COR-L47 (cell line): ENCODE results near the gene PRSS2.

Experiments used
- DNase-seq: peaks from one replicate; lab custom pipeline; 2025; lab: John Stamatoyannopoulos, UW

Gene PRSS2

DNA sequence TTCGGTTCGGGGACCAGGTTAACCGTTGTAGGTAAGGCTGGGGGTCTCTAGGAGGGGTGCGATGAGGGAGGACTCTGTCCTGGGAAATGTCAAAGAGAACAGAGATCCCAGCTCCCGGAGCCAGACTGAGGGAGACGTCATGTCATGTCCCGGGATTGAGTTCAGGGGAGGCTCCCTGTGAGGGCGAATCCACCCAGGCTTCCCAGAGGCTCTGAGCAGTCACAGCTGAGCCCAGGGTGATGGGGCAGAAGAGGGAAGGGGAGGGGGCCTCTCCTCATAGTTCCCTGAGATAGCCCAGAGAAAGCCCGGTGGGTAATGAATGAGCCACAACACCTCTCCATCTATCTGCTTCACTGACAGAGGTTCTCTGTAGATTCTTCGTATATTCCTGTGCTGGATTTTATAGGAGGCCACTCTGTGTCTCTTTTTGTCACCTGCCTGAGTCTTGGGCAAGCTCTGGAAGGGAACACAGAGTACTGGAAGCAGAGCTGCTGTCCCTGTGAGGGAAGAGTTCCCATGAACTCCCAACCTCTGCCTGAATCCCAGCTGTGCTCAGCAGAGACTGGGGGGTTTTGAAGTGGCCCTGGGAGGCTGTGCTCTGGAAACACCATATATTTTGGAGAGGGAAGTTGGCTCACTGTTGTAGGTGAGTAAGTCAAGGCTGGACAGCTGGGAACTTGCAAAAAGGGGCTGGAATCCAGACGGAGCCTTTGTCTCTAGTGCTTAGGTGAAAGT lies 16.4 kb downstream of the PRSS2 start:
- no peak for DNase-seq

DNA sequence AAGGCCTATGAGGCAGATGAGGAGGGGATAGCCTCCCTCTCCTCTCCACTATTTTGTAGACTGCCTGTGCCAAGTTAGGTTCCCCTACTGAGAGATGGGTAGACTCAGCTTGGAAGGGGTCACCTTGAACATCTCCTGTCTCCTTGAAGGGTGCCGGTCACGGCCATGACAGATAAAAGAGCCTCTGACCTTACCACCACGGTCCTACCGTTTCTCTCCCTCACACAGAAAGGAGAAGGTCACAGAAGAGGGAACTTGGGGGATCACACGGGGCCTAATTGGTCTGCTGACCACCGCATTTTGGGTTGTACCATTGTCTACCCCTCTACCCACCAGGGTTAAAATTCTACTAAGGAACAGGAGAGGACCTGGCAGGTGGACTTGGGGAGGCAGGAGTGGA lies 17.0 kb downstream of the PRSS2 start:
- DNase-seq, result no peak

DNA sequence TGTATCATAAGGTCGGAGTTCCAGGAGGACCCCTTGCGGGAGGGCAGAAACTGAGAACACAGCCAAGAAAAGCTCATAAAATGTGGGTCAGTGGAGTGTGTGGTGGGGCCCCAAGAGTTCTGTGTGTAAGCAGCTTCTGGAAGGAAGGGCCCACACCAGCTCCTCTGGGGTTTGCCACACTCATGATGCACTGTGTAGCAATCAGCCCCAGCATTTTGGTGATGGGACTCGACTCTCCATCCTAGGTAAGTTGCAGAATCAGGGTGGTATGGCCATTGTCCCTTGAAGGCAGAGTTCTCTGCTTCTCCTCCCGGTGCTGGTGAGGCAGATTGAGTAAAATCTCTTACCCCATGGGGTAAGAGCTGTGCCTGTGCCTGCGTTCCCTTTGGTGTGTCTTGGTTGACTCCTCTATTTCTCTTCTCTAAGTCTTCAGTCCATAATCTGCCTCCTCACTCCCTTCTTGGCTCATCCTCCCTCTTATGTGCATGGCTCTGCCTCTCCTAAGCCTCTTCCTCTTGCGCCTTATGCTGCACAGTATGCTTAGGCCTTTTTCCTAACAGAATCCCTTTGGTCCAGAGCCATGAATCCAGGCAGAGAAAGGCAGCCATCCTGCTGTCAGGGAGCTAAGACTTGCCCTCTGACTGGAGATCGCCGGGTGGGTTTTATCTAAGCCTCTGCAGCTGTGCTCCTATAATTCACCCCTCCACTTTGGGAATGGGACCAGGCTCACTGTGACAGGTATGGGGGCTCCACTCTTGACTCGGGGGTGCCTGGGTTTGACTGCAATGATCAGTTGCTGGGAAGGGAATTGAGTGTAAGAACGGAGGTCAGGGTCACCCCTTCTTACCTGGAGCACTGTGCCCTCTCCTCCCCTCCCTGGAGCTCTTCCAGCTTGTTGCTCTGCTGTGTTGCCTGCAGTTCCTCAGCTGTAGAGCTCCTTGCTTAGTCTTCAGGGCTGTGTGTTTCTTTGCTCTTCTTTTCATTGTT lies 17.8 kb downstream of the PRSS2 start:
- DNase-seq, result no peak

DNA sequence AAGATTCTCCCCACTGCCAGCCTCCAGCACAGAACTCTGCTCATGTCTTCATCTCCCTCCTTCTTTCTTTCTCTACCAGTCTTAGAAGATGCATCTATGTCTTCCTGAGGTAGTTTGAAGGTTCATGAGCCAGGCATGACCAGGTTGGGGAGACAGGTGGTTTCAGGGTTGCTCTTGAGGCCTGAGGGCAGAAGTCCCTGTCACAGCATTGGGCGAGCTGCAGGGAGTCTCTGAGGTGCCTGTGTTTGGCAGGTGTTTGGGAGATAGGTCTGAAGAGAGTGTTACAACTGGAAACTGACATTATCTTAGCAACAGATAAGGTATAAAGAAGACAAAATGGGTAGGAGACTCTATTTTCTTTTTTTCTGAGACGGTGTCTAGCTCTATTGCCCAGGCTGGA lies 18.7 kb downstream of the PRSS2 start:
- no peak for DNase-seq

DNA sequence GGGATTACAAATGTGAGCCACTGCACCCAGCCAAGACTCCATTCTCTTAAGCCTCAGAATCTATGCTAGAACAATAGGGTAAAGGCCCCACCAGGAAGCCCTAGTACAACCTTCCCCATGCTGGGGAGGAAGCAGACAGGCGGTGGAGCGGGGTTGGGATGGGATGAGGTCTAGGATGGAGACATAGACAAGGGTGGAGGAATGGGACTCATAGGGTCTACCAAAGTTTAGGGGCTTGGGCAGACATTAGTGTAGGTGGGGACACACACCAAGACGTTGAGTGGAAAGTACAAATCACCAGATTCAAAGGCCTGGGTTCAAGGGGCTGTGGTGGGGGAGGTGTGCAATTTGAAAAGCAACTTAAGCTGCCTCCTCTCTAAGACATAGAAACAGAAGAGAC lies 19.3 kb downstream of the PRSS2 start:
- no peak for DNase-seq

DNA sequence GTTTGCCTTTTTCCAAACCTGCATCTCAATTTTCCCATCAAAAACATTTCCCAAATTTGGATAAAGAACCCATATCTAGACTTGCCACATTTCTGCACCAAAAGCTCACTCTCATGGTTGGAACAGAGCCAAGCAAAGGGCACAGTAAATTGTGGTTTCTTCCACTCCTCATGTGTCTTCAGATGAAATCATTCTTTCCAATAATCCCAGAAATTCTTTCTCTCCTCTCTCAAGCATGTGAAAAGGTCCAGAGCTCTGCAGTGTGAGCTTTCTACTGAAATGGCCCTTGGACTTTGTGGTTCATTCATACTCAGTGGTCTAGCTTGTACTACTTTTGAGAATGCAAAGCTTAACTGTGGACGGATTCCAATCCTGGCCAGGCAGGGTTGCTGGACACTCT lies 19.8 kb downstream of the PRSS2 start:
- DNase-seq, result no peak

DNA sequence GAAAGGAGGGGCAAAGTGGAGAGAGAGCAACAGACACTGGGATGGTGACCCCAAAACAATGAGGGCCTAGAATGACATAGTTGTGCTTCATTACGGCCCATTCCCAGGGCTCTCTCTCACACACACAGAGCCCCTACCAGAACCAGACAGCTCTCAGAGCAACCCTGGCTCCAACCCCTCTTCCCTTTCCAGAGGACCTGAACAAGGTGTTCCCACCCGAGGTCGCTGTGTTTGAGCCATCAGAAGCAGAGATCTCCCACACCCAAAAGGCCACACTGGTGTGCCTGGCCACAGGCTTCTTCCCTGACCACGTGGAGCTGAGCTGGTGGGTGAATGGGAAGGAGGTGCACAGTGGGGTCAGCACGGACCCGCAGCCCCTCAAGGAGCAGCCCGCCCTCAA lies 20.7 kb downstream of the PRSS2 start:
- DNase-seq, result no peak

DNA sequence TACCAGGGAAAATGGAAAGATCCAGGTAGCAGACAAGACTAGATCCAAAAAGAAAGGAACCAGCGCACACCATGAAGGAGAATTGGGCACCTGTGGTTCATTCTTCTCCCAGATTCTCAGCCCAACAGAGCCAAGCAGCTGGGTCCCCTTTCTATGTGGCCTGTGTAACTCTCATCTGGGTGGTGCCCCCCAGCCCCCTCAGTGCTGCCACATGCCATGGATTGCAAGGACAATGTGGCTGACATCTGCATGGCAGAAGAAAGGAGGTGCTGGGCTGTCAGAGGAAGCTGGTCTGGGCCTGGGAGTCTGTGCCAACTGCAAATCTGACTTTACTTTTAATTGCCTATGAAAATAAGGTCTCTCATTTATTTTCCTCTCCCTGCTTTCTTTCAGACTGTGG lies 21.4 kb downstream of the PRSS2 start:
- DNase-seq, result no peak

DNA sequence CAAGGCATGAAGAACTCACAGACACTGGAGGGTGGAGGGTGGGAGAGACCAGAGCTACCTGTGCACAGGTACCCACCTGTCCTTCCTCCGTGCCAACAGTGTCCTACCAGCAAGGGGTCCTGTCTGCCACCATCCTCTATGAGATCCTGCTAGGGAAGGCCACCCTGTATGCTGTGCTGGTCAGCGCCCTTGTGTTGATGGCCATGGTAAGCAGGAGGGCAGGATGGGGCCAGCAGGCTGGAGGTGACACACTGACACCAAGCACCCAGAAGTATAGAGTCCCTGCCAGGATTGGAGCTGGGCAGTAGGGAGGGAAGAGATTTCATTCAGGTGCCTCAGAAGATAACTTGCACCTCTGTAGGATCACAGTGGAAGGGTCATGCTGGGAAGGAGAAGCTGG lies 21.8 kb downstream of the PRSS2 start:
- DNase-seq, result no peak

DNA sequence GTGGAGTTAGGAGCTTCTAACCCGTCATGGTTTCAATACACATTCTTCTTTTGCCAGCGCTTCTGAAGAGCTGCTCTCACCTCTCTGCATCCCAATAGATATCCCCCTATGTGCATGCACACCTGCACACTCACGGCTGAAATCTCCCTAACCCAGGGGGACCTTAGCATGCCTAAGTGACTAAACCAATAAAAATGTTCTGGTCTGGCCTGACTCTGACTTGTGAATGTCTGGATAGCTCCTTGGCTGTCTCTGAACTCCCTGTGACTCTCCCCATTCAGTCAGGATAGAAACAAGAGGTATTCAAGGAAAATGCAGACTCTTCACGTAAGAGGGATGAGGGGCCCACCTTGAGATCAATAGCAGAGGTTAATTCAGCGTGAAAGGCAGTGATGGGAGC lies 22.4 kb downstream of the PRSS2 start:
- no peak for DNase-seq

DNA sequence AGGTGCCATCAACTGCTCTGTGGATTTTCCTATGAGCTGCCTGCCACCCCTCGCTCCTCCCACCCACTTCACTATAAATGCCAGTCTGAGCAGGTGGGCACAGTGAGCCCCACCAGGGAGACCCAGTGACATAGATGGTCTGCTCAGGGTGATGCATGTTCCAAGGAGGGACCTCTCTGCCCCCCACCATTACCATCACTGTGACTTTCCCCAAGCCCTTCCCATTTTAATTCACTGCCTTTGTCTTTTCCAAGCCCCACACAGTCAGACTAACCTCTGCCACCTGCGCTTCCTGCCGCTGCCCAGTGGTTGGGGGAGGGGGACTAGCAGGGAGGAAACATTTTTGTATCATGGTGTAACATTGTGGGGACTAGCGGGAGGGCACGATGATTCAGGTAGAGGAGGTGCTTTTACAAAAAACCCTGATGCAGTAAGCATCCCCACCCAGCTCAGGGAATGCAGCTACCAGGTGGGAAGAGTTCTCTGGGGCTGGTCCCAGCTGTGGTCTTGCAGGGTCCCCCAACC lies 24.6 kb downstream of the PRSS2 start:
- DNase-seq, result peak; percentile 41

DNA sequence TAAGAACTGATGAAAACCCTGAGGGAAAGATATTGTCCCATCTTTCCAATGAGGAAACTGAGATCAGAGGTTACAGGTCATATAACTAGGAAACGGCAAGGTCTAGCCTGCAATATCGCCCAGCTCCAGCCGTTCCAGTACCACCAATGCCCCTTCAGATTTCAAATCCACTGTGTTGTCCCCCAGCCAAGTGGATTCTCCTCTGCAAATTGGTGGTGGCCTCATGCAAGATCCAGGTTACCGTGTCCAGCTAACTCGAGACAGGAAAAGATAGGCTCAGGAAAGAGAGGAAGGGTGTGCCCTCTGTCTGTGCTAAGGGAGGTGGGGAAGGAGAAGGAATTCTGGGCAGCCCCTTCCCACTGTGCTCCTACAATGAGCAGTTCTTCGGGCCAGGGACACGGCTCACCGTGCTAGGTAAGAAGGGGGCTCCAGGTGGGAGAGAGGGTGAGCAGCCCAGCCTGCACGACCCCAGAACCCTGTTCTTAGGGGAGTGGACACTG lies 25.3 kb downstream of the PRSS2 start:
- no peak for DNase-seq

DNA sequence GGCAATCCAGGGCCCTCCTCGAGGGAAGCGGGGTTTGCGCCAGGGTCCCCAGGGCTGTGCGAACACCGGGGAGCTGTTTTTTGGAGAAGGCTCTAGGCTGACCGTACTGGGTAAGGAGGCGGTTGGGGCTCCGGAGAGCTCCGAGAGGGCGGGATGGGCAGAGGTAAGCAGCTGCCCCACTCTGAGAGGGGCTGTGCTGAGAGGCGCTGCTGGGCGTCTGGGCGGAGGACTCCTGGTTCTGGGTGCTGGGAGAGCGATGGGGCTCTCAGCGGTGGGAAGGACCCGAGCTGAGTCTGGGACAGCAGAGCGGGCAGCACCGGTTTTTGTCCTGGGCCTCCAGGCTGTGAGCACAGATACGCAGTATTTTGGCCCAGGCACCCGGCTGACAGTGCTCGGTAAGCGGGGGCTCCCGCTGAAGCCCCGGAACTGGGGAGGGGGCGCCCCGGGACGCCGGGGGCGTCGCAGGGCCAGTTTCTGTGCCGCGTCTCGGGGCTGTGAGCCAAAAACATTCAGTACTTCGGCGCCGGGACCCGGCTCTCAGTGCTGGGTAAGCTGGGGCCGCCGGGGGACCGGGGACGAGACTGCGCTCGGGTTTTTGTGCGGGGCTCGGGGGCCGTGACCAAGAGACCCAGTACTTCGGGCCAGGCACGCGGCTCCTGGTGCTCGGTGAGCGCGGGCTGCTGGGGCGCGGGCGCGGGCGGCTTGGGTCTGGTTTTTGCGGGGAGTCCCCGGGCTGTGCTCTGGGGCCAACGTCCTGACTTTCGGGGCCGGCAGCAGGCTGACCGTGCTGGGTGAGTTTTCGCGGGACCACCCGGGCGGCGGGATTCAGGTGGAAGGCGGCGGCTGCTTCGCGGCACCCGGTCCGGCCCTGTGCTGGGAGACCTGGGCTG lies 26.0 kb downstream of the PRSS2 start:
- no peak for DNase-seq

DNA sequence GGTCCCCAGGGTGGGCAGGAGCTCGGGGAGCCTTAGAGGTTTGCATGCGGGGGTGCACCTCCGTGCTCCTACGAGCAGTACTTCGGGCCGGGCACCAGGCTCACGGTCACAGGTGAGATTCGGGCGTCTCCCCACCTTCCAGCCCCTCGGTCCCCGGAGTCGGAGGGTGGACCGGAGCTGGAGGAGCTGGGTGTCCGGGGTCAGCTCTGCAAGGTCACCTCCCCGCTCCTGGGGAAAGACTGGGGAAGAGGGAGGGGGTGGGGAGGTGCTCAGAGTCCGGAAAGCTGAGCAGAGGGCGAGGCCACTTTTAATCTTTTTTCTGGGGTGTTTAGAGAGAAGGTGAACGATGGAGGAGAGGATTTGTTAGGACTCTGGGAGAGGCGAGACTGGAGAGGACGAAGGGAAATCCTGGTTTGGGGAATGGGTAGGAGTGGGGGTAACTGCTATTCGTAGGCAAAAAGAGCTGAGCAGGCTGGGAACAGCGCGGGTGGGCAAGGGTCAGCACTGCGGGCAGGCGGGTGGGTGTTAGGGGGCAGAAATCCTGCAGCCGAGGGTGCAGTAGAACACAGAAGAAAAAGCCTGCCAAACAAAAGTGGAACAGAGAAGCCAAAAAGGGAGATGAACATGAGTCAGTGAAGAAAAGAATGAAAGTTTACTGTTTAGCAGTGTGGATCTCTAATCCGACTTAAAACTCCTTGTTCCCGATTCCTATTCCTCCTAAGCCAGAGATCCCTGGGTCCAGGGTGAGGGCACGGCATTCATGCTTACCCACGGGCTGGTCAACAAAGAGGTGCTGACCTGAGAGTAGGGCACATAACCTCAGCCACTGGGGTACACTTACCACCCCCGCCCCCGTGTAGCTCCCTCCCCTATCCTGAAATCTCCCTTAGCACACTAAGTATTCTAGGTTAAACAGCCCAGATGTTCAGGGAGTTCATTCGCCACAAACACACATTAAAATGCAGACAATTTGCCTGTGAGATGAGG lies 26.9 kb downstream of the PRSS2 start:
- DNase-seq, result no peak

DNA sequence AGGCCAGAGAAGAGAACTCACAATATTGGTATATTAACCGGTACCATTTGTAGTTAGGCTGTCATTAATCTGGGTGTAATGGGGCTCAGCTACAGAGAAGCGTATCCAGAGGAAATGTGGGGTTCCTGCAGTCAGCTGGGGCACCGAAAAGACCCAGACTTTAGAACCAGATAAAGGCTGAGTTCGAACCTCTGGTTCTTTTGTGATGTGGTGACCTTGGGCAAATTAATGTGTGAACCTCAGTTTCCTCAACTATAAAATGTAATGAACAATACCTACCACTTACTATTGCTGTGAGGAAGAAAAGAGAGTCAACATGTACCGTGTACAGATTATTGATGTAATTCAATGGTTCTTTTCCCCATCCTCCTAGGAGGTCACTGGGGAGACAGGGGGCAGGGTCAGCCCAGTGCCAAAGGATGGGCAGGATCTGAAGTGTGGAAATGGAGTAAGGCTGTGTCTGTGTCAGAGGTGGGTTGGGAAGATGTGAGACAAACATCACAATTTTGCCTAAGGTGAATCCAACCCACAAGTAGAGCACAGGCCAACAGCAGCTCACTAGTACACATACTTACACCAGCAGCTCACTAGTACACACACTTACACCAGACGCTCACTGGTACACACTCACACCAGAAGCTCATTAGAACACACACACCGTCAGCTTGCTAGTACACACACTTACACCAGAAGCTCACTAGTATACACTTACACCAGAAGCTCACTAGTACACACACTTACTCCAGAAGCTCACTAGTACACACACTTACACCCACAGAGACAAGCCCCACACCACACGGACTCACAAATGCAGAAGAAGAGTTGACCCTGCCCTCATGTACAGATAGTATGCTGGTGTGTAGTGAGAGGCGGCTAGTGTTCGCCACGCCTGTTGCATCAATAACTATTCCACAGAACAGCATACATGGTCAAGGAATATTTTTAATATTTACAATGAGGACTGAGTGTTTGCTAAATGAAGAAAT lies 28.0 kb downstream of the PRSS2 start:
- no peak for DNase-seq

DNA sequence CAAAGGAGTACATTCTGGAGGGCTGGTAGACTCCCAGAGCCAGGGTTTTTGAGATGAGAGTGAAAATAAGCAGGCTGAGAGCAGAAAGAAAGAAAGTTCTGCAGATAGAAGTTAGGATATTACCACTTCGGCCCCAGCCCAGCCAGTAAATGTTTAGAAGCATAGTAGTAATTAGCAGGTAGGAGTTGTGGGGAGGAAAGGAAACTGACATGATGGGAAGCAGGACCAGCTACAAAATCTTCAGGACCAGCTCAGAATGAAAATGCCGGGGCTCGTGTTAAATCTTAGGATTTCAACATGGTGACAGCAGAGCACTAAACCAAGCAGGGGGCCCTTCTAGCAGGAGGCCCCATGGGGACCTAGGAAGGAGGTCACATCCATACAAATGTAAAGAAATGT lies 28.7 kb downstream of the PRSS2 start:
- DNase-seq, result no peak

DNA sequence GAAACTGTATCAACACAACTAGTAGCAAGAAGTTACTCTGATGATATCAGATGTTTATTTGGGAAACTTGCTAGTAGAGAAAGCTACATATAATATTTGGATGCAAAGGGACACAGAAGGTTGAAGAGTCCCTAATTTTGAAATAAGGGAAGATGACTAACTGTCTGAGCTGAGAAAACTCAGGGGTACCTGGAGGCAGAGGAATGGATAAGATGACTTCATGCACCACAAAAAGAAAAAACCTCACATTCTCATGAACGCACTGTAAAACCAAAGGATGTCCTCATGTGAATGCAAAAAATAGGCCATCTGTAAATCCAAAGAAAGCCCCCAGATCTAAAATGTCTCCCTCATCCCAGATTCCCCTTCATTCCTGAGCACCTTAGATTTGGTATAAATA lies 29.3 kb downstream of the PRSS2 start:
- DNase-seq, result no peak

DNA sequence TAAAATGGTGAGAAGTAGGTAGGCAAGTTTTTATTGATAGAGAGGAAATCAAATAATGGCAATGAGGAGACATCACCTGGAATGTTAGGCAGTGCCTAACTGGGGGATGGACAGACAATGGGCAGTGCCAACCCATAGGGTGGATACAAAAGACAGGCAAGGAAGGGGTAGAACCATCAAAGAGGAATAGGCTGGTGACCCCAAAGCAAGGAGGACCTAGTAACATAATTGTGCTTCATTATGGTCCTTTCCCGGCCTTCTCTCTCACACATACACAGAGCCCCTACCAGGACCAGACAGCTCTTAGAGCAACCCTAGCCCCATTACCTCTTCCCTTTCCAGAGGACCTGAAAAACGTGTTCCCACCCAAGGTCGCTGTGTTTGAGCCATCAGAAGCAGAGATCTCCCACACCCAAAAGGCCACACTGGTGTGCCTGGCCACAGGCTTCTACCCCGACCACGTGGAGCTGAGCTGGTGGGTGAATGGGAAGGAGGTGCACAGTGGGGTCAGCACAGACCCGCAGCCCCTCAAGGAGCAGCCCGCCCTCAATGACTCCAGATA lies 30.0 kb downstream of the PRSS2 start:
- no peak for DNase-seq
